IMR-90 (cell line): ENCODE data around the gene DENND1A. TPM values are rescaled to one million over a fixed set of nuclear protein-coding genes. Genes with fewer than 3 reads are reported as not detected.

ENCODE experiments used
- ATAC-seq: fragments of 200-7000 bp; cut with Tn5 transposase; 2 replicates; pipeline ENCODE4 v1.9.1; 2020; ENCODE audit warnings: low read depth, mild to moderate bottlenecking, moderate library complexity
- BruUV-seq: library from RNA; stranded (reverse); fragments of 400-500 nt; replicated peaks from 2 replicates; lab custom pipeline; 2021; lab: Mats Ljungman, UMichigan
- CTCF ChIA-PET: fragments of 300-600 bp; formaldehyde crosslinking; extraction: SDS; loops from one replicate; lab custom pipeline; 2021; ENCODE audit warnings: antibody characterized with exemption; lab: Yijun Ruan, JAX
- POLR2A ChIA-PET: fragments of 300-600 bp; sonication (Branson Sonifier 250); formaldehyde crosslinking; loops from one replicate; lab custom pipeline; 2022; ENCODE audit warnings: antibody characterized with exemption; ENCODE audit not compliant: unreplicated experiment; lab: Charles Lee
- DNase-seq: peaks from one replicate; pipeline ENCODE4 v3.0.0; 2013
- H2AFZ ChIP-seq: replicated peaks from 2 replicates; pipeline ENCODE3; 2013; ENCODE audit warnings: low read length, mild to moderate bottlenecking; ENCODE audit not compliant: poor library complexity
- H2AK5ac ChIP-seq: 2 replicates; pipeline ENCODE4 v1.6.1; 2013; ENCODE audit warnings: low read depth, low read length, inconsistent platforms
- H2AK9ac ChIP-seq: replicated peaks from 2 replicates; pipeline ENCODE3; 2013; ENCODE audit warnings: mild to moderate bottlenecking, low read depth, low read length, moderate library complexity; ENCODE audit not compliant: poor library complexity
- H2BK120ac ChIP-seq: 2 replicates; pipeline ENCODE4 v1.6.1; 2013; ENCODE audit warnings: low read depth, low read length, inconsistent platforms
- H2BK15ac ChIP-seq: 3 replicates; pipeline ENCODE4 v1.6.1; 2013; ENCODE audit warnings: low read depth, low read length, inconsistent platforms
- H2BK20ac ChIP-seq: 2 replicates; pipeline ENCODE4 v1.6.1; 2013; ENCODE audit warnings: low read depth, mild to moderate bottlenecking, inconsistent platforms, low read length, moderate library complexity
- H2BK5ac ChIP-seq: 2 replicates; pipeline ENCODE4 v1.6.1; 2013; ENCODE audit warnings: mild to moderate bottlenecking, low read depth, low read length, inconsistent platforms; ENCODE audit not compliant: poor library complexity, severe bottlenecking
- H3K14ac ChIP-seq: replicated peaks from 2 replicates; pipeline ENCODE4 v1.6.1; 2013; ENCODE audit warnings: low read depth, low read length, inconsistent platforms
- H3K18ac ChIP-seq: 2 replicates; pipeline ENCODE4 v1.6.1; 2013; ENCODE audit warnings: low read depth, low read length, control low read depth
- H3K23ac ChIP-seq: 2 replicates; pipeline ENCODE4 v1.6.1; 2013; ENCODE audit warnings: low read depth, low read length, inconsistent platforms
- H3K27ac ChIP-seq: 2 replicates; pipeline ENCODE4 v1.5.1; 2013; ENCODE audit warnings: mild to moderate bottlenecking, control low read depth, low read length; ENCODE audit not compliant: insufficient read depth
- H3K27me3 ChIP-seq: 2 replicates; pipeline ENCODE4 v1.6.1; 2013; ENCODE audit warnings: low read length; ENCODE audit not compliant: control insufficient read depth, insufficient read depth
- H3K36me3 ChIP-seq: 2 replicates; pipeline ENCODE4 v1.6.1; 2013; ENCODE audit warnings: low read length, mixed read lengths; ENCODE audit not compliant: control insufficient read depth, insufficient read depth
- H3K4ac ChIP-seq: 2 replicates; pipeline ENCODE4 v1.6.1; 2013; ENCODE audit warnings: low read depth, low read length, inconsistent platforms
- H3K4me1 ChIP-seq: 2 replicates; pipeline ENCODE4 v1.6.1; 2013; ENCODE audit warnings: low read length, mixed read lengths; ENCODE audit not compliant: control insufficient read depth, insufficient read depth
- H3K4me2 ChIP-seq: 2 replicates; pipeline ENCODE4 v1.6.1; 2013; ENCODE audit warnings: low read depth, mild to moderate bottlenecking, control low read depth, low read length, moderate library complexity
- H3K4me3 ChIP-seq: 2 replicates; pipeline ENCODE4 v1.5.1; 2013; ENCODE audit warnings: low read depth, mild to moderate bottlenecking, control low read depth, low read length, moderate library complexity; ENCODE audit not compliant: insufficient read depth
- H3K56ac ChIP-seq: 2 replicates; pipeline ENCODE4 v1.6.1; 2013; ENCODE audit warnings: low read length, inconsistent platforms; ENCODE audit not compliant: insufficient read depth; ENCODE audit errors: extremely low read depth
- H3K79me1 ChIP-seq, 2 experiments: 2 replicates each; pipeline ENCODE4 v1.6.1; 2013; ENCODE audit warnings: low read length in 2 of 2, inconsistent platforms in 1 of 2, low read depth in 1 of 2
- H3K9ac ChIP-seq: 2 replicates; pipeline ENCODE4 v1.6.1; 2013; ENCODE audit warnings: low read depth, low read length, control low read depth
- H3K9me1 ChIP-seq: 2 replicates; pipeline ENCODE4 v1.6.1; 2013; ENCODE audit warnings: low read length, inconsistent platforms; ENCODE audit not compliant: insufficient read depth
- H3K9me3 ChIP-seq: 2 replicates; pipeline ENCODE4 v1.6.1; 2013; ENCODE audit warnings: low read length; ENCODE audit not compliant: control insufficient read depth, insufficient read depth
- H4K20me1 ChIP-seq: 2 replicates; pipeline ENCODE4 v1.6.1; 2013; ENCODE audit warnings: low read length, inconsistent platforms; ENCODE audit not compliant: insufficient read depth
- H4K5ac ChIP-seq: 2 replicates; pipeline ENCODE4 v1.6.1; 2013; ENCODE audit warnings: mild to moderate bottlenecking, low read depth, low read length, control low read depth
- H4K8ac ChIP-seq, 2 experiments: 2 replicates each; pipeline ENCODE4 v1.6.1; 2013; ENCODE audit warnings: low read depth in 2 of 2, low read length in 2 of 2, control low read depth in 1 of 2, inconsistent platforms in 1 of 2
- H4K91ac ChIP-seq: 2 replicates; pipeline ENCODE4 v1.6.1; 2013; ENCODE audit warnings: low read depth, low read length, inconsistent platforms; ENCODE audit not compliant: insufficient read depth
- FOS ChIP-seq: fragments of 150-350 bp; IDR thresholded peaks from 2 replicates; pipeline ENCODE4 v1.6.1; 2016; ENCODE audit warnings: low read depth, low read length
- MXI1 ChIP-seq: IDR thresholded peaks from 2 replicates; pipeline ENCODE4 v1.6.1; 2012; ENCODE audit warnings: low read depth, mild to moderate bottlenecking, low read length, moderate library complexity, borderline replicate concordance
- NFE2L2 ChIP-seq: fragments of 150-350 bp; IDR thresholded peaks from 2 replicates; pipeline ENCODE4 v1.6.1; 2016; ENCODE audit warnings: low read depth, mild to moderate bottlenecking, low read length
- RAD21 ChIP-seq: IDR thresholded peaks from 2 replicates; pipeline ENCODE4 v1.6.1; 2012; ENCODE audit warnings: low read length, improper control_type of control experiment
- WGBS, 2 experiments: methylation state at CpG; one replicate each; pipeline versions ENCODE4 v1.1.5 to v1.1.7; 2013; ENCODE audit warnings: missing lambda C conversion rate in 2 of 2; ENCODE audit not compliant: insufficient read length in 1 of 2; ENCODE audit errors: extremely low coverage in 2 of 2; 5-methylcytosine and 5-hydroxymethylcytosine counted together
- dilution Hi-C: fragments of 300-500 bp; cut with HindIII; formaldehyde crosslinking; loops from one replicate; pipeline ENCODE4 v1.14.3; 2018; ENCODE audit warnings: low sequenced_read_pairs; ENCODE audit not compliant: unreplicated experiment
- in situ Hi-C: fragments of 300-500 bp; cut with MboI; formaldehyde crosslinking; loops from 3 replicates; pipeline ENCODE4 v1.14.3; 2019; ENCODE audit warnings: low sequenced_read_pairs, inconsistent platforms, mixed read lengths
- intact Hi-C: fragments of 100-400 bp; cut with micrococcal nuclease; formaldehyde crosslinking; loops from 2 replicates; pipeline ENCODE4 v1.10.0; 2022
- polyA plus RNA-seq, 3 experiments: library from polyadenylated mRNA; depleted of rRNA; stranded (reverse); fragments of >200 nt; gene quantifications; 2 replicates each; pipeline ENCODE4 v1.2.3, GENCODE V29; 2012; ENCODE audit warnings: low replicate concordance in 1 of 3
- total RNA-seq: library from RNA; depleted of rRNA; stranded (reverse); fragments of >200 nt; gene quantifications from 2 replicates; pipeline ENCODE4 v1.2.3, GENCODE V29; 2012
- TF ChIP-seq, protein P1 (sequence below): conservative IDR thresholded peaks from 2 replicates; pipeline ENCODE4 v1.5.1; 2012; ENCODE audit warnings: mild to moderate bottlenecking, low read depth, low read length, improper control_type of control experiment

DENND1A gene
- total and polyA plus RNA-seq, 2 of the 4 experiments (the other 2 are of a cell fraction) = 21.4 to 27.6 TPM

GRCh38 chr9:123643518-123643917 is 286.4 kb downstream of the DENND1A start:
- Histone ChIP-seq H3K36me3 (no peaks in the 10 kb centered on the region), H2BK120ac (no peak overlapping the region), H3K4me3 (no peak overlapping the region), H4K91ac (no peak overlapping the region), H3K27me3 (no peaks in the 10 kb centered on the region), H2AFZ (no peak overlapping the region), H3K18ac (no peak overlapping the region), H2AK9ac (no peak overlapping the region), H4K5ac (no peak overlapping the region), H2BK15ac (no peak overlapping the region), H3K9me3 (no peaks in the 10 kb centered on the region), H2AK5ac (no peak overlapping the region), H3K4me2 (no peak overlapping the region), H2BK5ac (no peak overlapping the region), H3K4ac (no peak overlapping the region), H2BK20ac (no peak overlapping the region), H4K8ac (no peak overlapping the region), H3K14ac (no peak overlapping the region), H3K9me1 (no peaks in the 10 kb centered on the region), H3K27ac (no peak overlapping the region), H4K20me1 (no peaks in the 10 kb centered on the region), H3K23ac (no peak overlapping the region), H3K9ac (no peak overlapping the region), H3K56ac (no peak overlapping the region), H3K79me1 (no peaks in the 10 kb centered on the region; a peak in 1 of 4 replicates), H3K4me1 (no peaks in the 10 kb centered on the region; the same call in 1 of the 2 replicates)
- intact Hi-C loops (no loop called here), in situ Hi-C loops (no loop called here), dilution Hi-C loops (no loop called here)
- BruUV-seq = no TSS peak
- TF ChIP-seq RAD21 = no peak
- TF ChIP-seq, protein P1, sequence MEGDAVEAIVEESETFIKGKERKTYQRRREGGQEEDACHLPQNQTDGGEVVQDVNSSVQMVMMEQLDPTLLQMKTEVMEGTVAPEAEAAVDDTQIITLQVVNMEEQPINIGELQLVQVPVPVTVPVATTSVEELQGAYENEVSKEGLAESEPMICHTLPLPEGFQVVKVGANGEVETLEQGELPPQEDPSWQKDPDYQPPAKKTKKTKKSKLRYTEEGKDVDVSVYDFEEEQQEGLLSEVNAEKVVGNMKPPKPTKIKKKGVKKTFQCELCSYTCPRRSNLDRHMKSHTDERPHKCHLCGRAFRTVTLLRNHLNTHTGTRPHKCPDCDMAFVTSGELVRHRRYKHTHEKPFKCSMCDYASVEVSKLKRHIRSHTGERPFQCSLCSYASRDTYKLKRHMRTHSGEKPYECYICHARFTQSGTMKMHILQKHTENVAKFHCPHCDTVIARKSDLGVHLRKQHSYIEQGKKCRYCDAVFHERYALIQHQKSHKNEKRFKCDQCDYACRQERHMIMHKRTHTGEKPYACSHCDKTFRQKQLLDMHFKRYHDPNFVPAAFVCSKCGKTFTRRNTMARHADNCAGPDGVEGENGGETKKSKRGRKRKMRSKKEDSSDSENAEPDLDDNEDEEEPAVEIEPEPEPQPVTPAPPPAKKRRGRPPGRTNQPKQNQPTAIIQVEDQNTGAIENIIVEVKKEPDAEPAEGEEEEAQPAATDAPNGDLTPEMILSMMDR = no peak
- TF ChIP-seq FOS = no peak
- TF ChIP-seq MXI1 = no peak
- no peak for TF ChIP-seq NFE2L2
- ChIA-PET CTCF (no interaction called here), POLR2A (no interaction called here)
- 83% methylated on average over 2 of the region's 9 CpGs; no CpG with 5 or more reads in 1 of the 2 experiments for WGBS, 2 experiments
- DNase-seq (no peak), ATAC-seq (no peak)
